Hepatocyte (in vitro differentiated cells): ENCODE data around the gene CCDC40. TPM values are rescaled to one million over a fixed set of nuclear protein-coding genes. Genes with fewer than 3 reads are reported as not detected.

ENCODE experiments used
- DNase-seq: peaks from one replicate; pipeline ENCODE4 v3.0.0-alpha.2; 2016; ENCODE audit warnings: low spot score
- H2AFZ ChIP-seq: fragments of 200-600 bp; sonication (generic); 2 replicates; pipeline ENCODE4 v1.6.0; 2016; ENCODE audit warnings: antibody characterized with exemption, mild to moderate bottlenecking
- H3K27ac ChIP-seq: fragments of 200-600 bp; sonication (generic); 2 replicates; pipeline ENCODE4 v1.5.1; 2016; ENCODE audit warnings: mild to moderate bottlenecking
- H3K27me3 ChIP-seq: fragments of 200-600 bp; sonication (generic); 2 replicates; pipeline ENCODE4 v1.6.1; 2016
- H3K36me3 ChIP-seq: fragments of 200-600 bp; sonication (generic); replicated peaks from 2 replicates; pipeline ENCODE4 v1.5.1; 2016; ENCODE audit warnings: low read depth; ENCODE audit not compliant: insufficient read depth
- H3K4me1 ChIP-seq: fragments of 200-600 bp; sonication (generic); 2 replicates; pipeline ENCODE4 v1.5.1; 2016; ENCODE audit warnings: mild to moderate bottlenecking, moderate library complexity; ENCODE audit not compliant: insufficient read depth
- H3K4me2 ChIP-seq: fragments of 200-600 bp; sonication (generic); 2 replicates; pipeline ENCODE4 v1.6.0; 2016
- H3K4me3 ChIP-seq: fragments of 200-600 bp; sonication (generic); 2 replicates; pipeline ENCODE4 v1.5.1; 2016; ENCODE audit warnings: mild to moderate bottlenecking
- H3K79me2 ChIP-seq: fragments of 200-600 bp; sonication (generic); 2 replicates; pipeline ENCODE4 v1.6.0; 2017; ENCODE audit warnings: mild to moderate bottlenecking
- H3K9me2 ChIP-seq: fragments of 200-600 bp; sonication (generic); replicated peaks from 2 replicates; pipeline ENCODE4 v1.6.0; 2017; ENCODE audit warnings: mild to moderate bottlenecking; ENCODE audit not compliant: insufficient read depth
- H3K9me3 ChIP-seq: fragments of 200-600 bp; sonication (generic); 2 replicates; pipeline ENCODE4 v1.5.1; 2016; ENCODE audit warnings: low read depth, mild to moderate bottlenecking
- H4K20me1 ChIP-seq: fragments of 200-600 bp; sonication (generic); 2 replicates; pipeline ENCODE4 v1.6.0; 2016; ENCODE audit warnings: mild to moderate bottlenecking; ENCODE audit not compliant: insufficient read depth, poor library complexity, severe bottlenecking
- CTCF ChIP-seq: fragments of 200-600 bp; sonication (generic); IDR thresholded peaks from 2 replicates; pipeline ENCODE4 v1.5.1; 2016; ENCODE audit warnings: antibody characterized with exemption, mild to moderate bottlenecking; ENCODE audit not compliant: poor library complexity
- EZH2 ChIP-seq: fragments of 200-600 bp; sonication (generic); IDR thresholded peaks from 2 replicates; pipeline ENCODE4 v1.6.1; 2016; ENCODE audit warnings: antibody characterized with exemption, mild to moderate bottlenecking, borderline replicate concordance
- EZH2phosphoT487 ChIP-seq: fragments of 200-600 bp; sonication (generic); IDR thresholded peaks from one replicate; pipeline ENCODE4 v1.6.1; 2018; ENCODE audit warnings: antibody characterized with exemption, mild to moderate bottlenecking, low read depth, moderate library complexity; ENCODE audit not compliant: unreplicated experiment, severe bottlenecking
- WGBS: methylation state at CpG from one replicate; pipeline ENCODE4 v1.1.6; 2016; ENCODE audit warnings: low lambda C conversion rate; ENCODE audit errors: missing lambda C conversion rate; 5-methylcytosine and 5-hydroxymethylcytosine counted together
- polyA plus RNA-seq: library from polyadenylated mRNA; unstranded; fragments of >200 nt; fragmentation: Nextera tagmentation; extraction: Ambion mirVana; gene quantifications from 2 replicates; pipeline ENCODE4 v1.2.1, GENCODE V29; 2016
- total RNA-seq: library from RNA; depleted of rRNA; stranded (reverse); fragments of >200 nt; gene quantifications from 2 replicates; pipeline ENCODE4 v1.2.3, GENCODE V29; 2014

CCDC40 gene
- total and polyA plus RNA-seq, 2 experiments from 2014 or later, result 2.2 to 4.7 TPM

- Histone ChIP-seq H3K9me2 (no peaks in the 10 kb centered on the region), H3K36me3 (no peaks in the 10 kb centered on the region), H2AFZ (no peak overlapping the region), H4K20me1 (peaks cover 36% of the 10 kb centered on the region), H3K27ac (no peak overlapping the region), H3K9me3 (no peaks in the 10 kb centered on the region), H3K79me2 (peaks cover 83% of the 10 kb centered on the region), H3K4me1 (peaks cover 34% of the 10 kb centered on the region), H3K4me2 (no peak overlapping the region), H3K4me3 (no peak overlapping the region), H3K27me3 (no peaks in the 10 kb centered on the region)
- no peak for TF ChIP-seq EZH2phosphoT487
- no peak for TF ChIP-seq CTCF
- WGBS, result 72% methylated on average over 10 of the region's 10 CpGs
- DNase-seq, result no peak
These were observed 9.9 kb upstream of the CCDC40 start for GRCh38 chr17:80026359-80027042.

GRCh38 chr17:80027043-80027435, 9.4 kb upstream of the CCDC40 start:
- Histone ChIP-seq H3K27me3 (no peaks in the 10 kb centered on the region), H3K4me3 (no peak overlapping the region), H3K79me2 (peaks cover 84% of the 10 kb centered on the region), H3K4me1 (peaks cover 34% of the 10 kb centered on the region), H3K36me3 (no peaks in the 10 kb centered on the region), H4K20me1 (peaks cover 41% of the 10 kb centered on the region), H3K4me2 (no peak overlapping the region), H2AFZ (no peak overlapping the region), H3K9me3 (no peaks in the 10 kb centered on the region), H3K27ac (no peak overlapping the region), H3K9me2 (no peaks in the 10 kb centered on the region)
- no peak for DNase-seq
- no peak for TF ChIP-seq EZH2phosphoT487
- no peak for TF ChIP-seq EZH2
- TF ChIP-seq CTCF, result no peak
- 96% methylated on average over 8 of the region's 8 CpGs for WGBS

GRCh38 chr17:80028030-80028429, 8.4 kb upstream of the CCDC40 start:
- H4K20me1 ChIP-seq, result peaks cover 47% of the 10 kb centered on the region
- no peak overlapping the region for H3K4me2 ChIP-seq
- H3K79me2 ChIP-seq, result peaks cover 91% of the 10 kb centered on the region
- no peaks in the 10 kb centered on the region for H3K27me3 ChIP-seq
- H3K4me3 ChIP-seq, result no peak overlapping the region
- TF ChIP-seq EZH2phosphoT487 (no peak), CTCF (no peak), EZH2 (no peak)
- no peak for DNase-seq
- WGBS, result 96% methylated on average over 10 of the region's 10 CpGs
- no peaks in the 10 kb centered on the region for H3K9me3 ChIP-seq
- no peaks in the 10 kb centered on the region for H3K9me2 ChIP-seq
- no peak overlapping the region for H2AFZ ChIP-seq
- no peaks in the 10 kb centered on the region for H3K36me3 ChIP-seq
- H3K27ac ChIP-seq, result no peak overlapping the region
- peaks cover 34% of the 10 kb centered on the region for H3K4me1 ChIP-seq
